Left ventricle myocardium inferior (tissue), 1 donor: ENCODE data around the gene KRTAP13-1. TPM values are rescaled to one million over a fixed set of nuclear protein-coding genes. Genes with fewer than 3 reads are reported as not detected.

ENCODE experiments used
- DNase-seq: peaks from one replicate; pipeline ENCODE4 v3.0.0-alpha.2; 2020
- H3K27ac ChIP-seq: fragments of 200-600 bp; replicated peaks from 2 replicates; pipeline ENCODE4 v1.8.0; 2021
- H3K27me3 ChIP-seq: fragments of 200-600 bp; 2 replicates; pipeline ENCODE4 v1.8.0; 2021; ENCODE audit warnings: low read depth
- H3K36me3 ChIP-seq: fragments of 200-600 bp; 2 replicates; pipeline ENCODE4 v1.8.0; 2021
- H3K4me1 ChIP-seq: fragments of 200-600 bp; 2 replicates; pipeline ENCODE4 v1.8.0; 2021
- H3K4me3 ChIP-seq: fragments of 200-600 bp; 2 replicates; pipeline ENCODE4 v1.8.0; 2021; ENCODE audit warnings: mild to moderate bottlenecking, moderate library complexity
- H3K9me3 ChIP-seq: fragments of 200-600 bp; replicated peaks from 2 replicates; pipeline ENCODE4 v1.8.0; 2021
- CTCF ChIP-seq: fragments of 200-600 bp; IDR thresholded peaks from 2 replicates; pipeline ENCODE4 v1.8.0; 2021; ENCODE audit warnings: antibody characterized with exemption, mild to moderate bottlenecking, borderline replicate concordance
- intact Hi-C: fragments of 100-400 bp; cut with micrococcal nuclease; formaldehyde crosslinking; loops from one replicate; pipeline ENCODE4 v1.11.0; 2022
- total RNA-seq: library from RNA; stranded (reverse); fragmentation: NEBNext Ultra II Directional; extraction: Animal tissue kit (Norgen Biotek cat#: 25700); gene quantifications from one replicate; pipeline ENCODE4 v1.2.1, GENCODE V29; 2021
- donor health status: DM: no; HTN: yes; CAD: no; lungs with severe emphysema.

KRTAP13-1 gene
- total RNA-seq, 1 donor from 2014 or later = not detected

- no peak overlapping the region for H3K4me3 ChIP-seq
- no peaks in the 10 kb centered on the region for H3K36me3 ChIP-seq
- H3K27ac ChIP-seq = no peak overlapping the region
- TF ChIP-seq CTCF = no peak
- no peaks in the 10 kb centered on the region for H3K27me3 ChIP-seq
- no peaks in the 10 kb centered on the region for H3K4me1 ChIP-seq
- DNase-seq = no peak
- no peaks in the 10 kb centered on the region for H3K9me3 ChIP-seq
- intact Hi-C loops = no loop called here
Observed at GRCh38 chr21:30355906-30356305, 39.9 kb upstream of the KRTAP13-1 start.

GRCh38 chr21:30372139-30372770, 23.6 kb upstream of the KRTAP13-1 start, which contains the start of gene KRTAP13-2:
Gene KRTAP13-2, minus strand, starts transcription at chr21:30372271. Its CDS starts 58 bp downstream, at chr21:30372213.
- intact Hi-C loops = no loop called here
- Histone ChIP-seq H3K9me3 (peaks cover 10% of the 10 kb centered on the region), H3K4me3 (no peak within 1 kb of the TSS), H3K27ac (no peak within 1 kb of the TSS), H3K27me3 (no peaks in the 10 kb centered on the region), H3K36me3 (no peaks in the 10 kb centered on the region), H3K4me1 (no peaks in the 10 kb centered on the region)
- DNase-seq = no peak
- TF ChIP-seq CTCF = no peak

- intact Hi-C loops = no loop called here
- no peak for DNase-seq
- TF ChIP-seq CTCF = no peak
- no peak overlapping the region for H3K4me3 ChIP-seq
- no peaks in the 10 kb centered on the region for H3K36me3 ChIP-seq
- no peak overlapping the region for H3K27ac ChIP-seq
- H3K9me3 ChIP-seq = no peaks in the 10 kb centered on the region
- H3K27me3 ChIP-seq = no peaks in the 10 kb centered on the region
- H3K4me1 ChIP-seq = no peaks in the 10 kb centered on the region
Observed at GRCh38 chr21:30382201-30382600, 13.6 kb upstream of the KRTAP13-1 start.

GRCh38 chr21:30391492-30392025, 4.3 kb upstream of the KRTAP13-1 start:
- Histone ChIP-seq H3K27ac (no peak overlapping the region), H3K9me3 (peaks cover 22% of the 10 kb centered on the region), H3K27me3 (no peaks in the 10 kb centered on the region), H3K4me1 (no peaks in the 10 kb centered on the region), H3K36me3 (no peaks in the 10 kb centered on the region), H3K4me3 (no peak overlapping the region)
- no peak for TF ChIP-seq CTCF
- intact Hi-C loops = no loop called here
- DNase-seq = no peak

- Histone ChIP-seq H3K9me3 (peaks cover 17% of the 10 kb centered on the region), H3K4me3 (no peak overlapping the region), H3K27ac (no peak overlapping the region), H3K36me3 (no peaks in the 10 kb centered on the region), H3K4me1 (no peaks in the 10 kb centered on the region), H3K27me3 (no peaks in the 10 kb centered on the region)
- intact Hi-C loops = no loop called here
- DNase-seq = no peak
- peak; percentile 47 for TF ChIP-seq CTCF
Observed at GRCh38 chr21:30408782-30409494, 13.1 kb downstream of the KRTAP13-1 start.
